ENCODE results near the gene SERPINH1.

The SERPINH1 gene

DNA sequence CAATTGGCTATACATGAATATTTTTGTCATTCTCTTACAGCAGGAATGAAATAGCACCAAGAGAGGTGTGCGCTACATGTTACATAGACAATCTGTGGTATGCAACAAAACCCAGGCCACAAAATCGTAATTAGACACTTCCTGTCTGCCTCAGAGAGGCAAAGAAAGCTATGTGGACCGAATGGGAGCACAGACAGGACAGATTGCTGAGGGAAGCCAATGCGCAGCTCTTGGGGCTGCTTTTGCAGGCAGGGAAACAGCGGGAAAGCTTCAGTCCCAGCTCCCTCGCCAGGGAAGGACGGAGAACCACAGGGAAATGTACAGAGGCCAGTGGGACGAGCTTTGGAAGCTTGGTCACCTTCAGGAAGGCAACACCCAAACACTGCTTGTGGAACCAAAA, 40.9 kb downstream of the SERPINH1 start:
- DNase-seq = no peak

DNA sequence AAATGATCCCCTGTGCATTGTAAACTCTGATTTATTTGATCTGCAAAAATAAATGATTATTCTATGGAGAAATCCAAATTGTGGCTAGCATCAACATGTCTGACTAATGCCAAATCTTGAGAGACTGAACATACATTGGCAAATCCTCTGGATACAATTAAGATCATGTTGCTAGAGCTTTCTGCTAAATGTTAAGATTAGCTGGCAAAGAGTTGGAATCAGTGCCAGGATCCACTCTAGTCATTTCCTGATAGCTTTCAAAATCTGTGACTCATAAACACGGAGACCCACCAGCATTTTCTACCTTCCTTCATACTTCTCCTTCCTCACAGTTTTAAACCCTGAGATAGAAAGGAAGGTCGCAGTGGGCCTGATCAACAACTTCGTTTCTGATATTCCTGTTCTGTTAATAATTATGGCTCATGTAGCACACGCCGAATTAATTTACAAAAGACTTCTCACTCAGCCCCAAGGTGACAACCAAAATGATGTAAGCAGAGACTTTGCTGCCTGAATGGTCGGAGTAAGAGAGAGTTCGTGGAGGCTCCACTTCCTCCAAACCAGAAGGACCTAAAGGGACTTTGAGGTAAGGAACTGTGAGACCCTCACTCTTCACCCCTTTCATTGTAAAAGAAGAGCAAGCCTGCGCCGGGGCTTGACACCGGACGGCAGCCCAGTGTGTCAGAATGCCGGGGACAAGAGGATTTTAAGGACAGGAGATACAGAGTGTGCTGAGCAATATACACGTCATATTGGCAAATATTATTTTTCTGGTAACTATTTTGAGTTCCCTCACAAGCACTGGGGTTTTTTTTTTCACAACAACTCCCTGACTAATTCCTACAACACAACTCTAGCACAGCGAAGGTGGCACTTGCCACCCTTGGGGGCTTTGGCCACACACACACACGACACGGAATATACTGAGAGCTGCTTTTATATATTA, 42.0 kb downstream of the SERPINH1 start:
- no peak for DNase-seq

GRCh38 chr11:75606099-75606498, 44.0 kb downstream of the SERPINH1 start:
- no peak for DNase-seq

DNA sequence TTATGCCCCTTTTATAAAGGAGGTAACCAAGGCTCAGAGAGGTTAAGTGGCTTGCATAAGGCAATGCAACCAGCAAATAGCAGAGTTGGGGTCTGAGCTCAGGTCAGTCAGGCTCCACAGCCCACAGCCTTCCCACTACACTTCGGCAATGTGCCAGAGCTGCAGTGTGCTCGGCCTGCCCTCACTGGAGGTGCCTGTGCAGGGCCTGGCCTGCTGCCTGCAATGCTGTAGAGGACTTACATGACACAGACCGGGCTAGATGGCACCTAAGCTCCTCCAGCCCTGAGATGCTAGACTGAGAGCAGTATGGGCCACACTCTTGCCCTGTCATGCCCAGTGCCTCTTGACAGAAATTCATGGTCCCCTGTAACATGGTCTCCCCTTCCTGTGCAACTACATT, 49.8 kb downstream of the SERPINH1 start:
- no peak for DNase-seq

DNA sequence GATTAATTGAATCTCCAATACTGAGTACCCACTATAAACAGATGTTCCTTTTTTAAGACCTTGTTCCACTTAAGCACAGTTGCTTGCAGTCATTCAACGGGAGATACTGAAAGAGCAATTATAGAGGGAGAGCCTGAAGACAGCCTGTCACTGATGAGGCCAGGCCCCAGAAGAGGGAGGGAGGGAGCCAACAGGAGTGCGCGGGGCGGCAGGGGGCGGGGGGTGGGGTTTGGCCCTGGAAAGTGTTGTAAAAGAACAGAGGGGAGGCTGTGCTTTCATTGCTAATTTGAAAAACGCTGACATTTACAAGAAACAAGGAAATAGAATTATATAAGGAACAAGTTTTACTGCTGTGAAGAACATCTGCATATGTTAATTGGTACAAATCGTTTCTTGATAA, 53.7 kb downstream of the SERPINH1 start:
- no peak for DNase-seq

DNA sequence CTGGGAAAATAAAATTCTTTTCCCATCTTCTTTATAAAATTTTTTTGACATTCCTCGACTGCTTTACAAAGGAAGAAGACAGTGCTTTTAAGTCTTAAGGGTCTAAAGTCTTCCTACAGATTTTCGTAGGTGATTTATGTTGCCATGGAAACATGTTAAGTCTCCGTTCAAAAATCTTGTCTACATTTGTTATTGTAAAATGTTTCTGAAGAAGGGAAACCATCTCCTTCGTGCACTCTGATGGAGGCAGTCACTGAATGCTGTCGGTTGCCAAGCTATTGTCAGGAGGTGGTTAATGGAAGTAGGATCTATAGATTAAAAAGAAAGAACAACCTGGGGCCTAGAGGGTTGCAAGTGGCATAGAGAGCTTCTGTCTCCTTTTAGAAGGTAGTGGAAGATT, 54.2 kb downstream of the SERPINH1 start:
- no peak for DNase-seq
